CD4-positive, alpha-beta T cell treated with Interleukin-4 for 1 hour (primary cell): ENCODE measurements around the gene CDH4.

ENCODE experiments used
- DNase-seq, 2 donors: peaks; one replicate each; pipeline ENCODE4 v3.0.0-alpha.2; 2020 to 2022

CDH4 gene

GRCh38 chr20:61620174-61620573, 368.1 kb downstream of the CDH4 start:
- DNase-seq = no peak

GRCh38 chr20:61621035-61621730, 369.1 kb downstream of the CDH4 start:
- no peak for DNase-seq

- no peak for DNase-seq
Observed at GRCh38 chr20:61621852-61622251, 369.8 kb downstream of the CDH4 start.

GRCh38 chr20:61623451-61623850, 371.4 kb downstream of the CDH4 start:
- DNase-seq = no peak

GRCh38 chr20:61625246-61625645, 373.2 kb downstream of the CDH4 start:
- no peak for DNase-seq

- no peak for DNase-seq
Observed at GRCh38 chr20:61626412-61626811, 374.4 kb downstream of the CDH4 start.

GRCh38 chr20:61627791-61628415, 375.8 kb downstream of the CDH4 start:
- no peak for DNase-seq

- no peak for DNase-seq
Observed at GRCh38 chr20:61628480-61628879, 376.4 kb downstream of the CDH4 start.

GRCh38 chr20:61628901-61629601, 377.0 kb downstream of the CDH4 start:
- DNase-seq = no peak

- DNase-seq = no peak
Observed at GRCh38 chr20:61629602-61630390, 377.7 kb downstream of the CDH4 start.

GRCh38 chr20:61630391-61630650, 378.3 kb downstream of the CDH4 start:
- no peak for DNase-seq

GRCh38 chr20:61630816-61631215, 378.8 kb downstream of the CDH4 start:
- DNase-seq = no peak

- DNase-seq = no peak
Observed at GRCh38 chr20:61631751-61632150, 379.7 kb downstream of the CDH4 start.

- no peak for DNase-seq
Observed at GRCh38 chr20:61633004-61633403, 380.9 kb downstream of the CDH4 start.

- DNase-seq = no peak
Observed at GRCh38 chr20:61634376-61635145, 382.5 kb downstream of the CDH4 start.

GRCh38 chr20:61635721-61636455, 383.8 kb downstream of the CDH4 start:
- no peak for DNase-seq

GRCh38 chr20:61636531-61637116, 384.6 kb downstream of the CDH4 start:
- no peak for DNase-seq

- no peak for DNase-seq
Observed at GRCh38 chr20:61638802-61639585, 386.9 kb downstream of the CDH4 start.

GRCh38 chr20:61640131-61640870, 388.2 kb downstream of the CDH4 start:
- DNase-seq = no peak

- no peak for DNase-seq
Observed at GRCh38 chr20:61640871-61641245, 388.8 kb downstream of the CDH4 start.
